SK-N-SH treated with all-trans-retinoic acid at 6 μM for 48 hours (cell line): ENCODE measurements around the gene CAMK2B.

Experiments used
- ATAC-seq: fragments of 200-7000 bp; cut with Tn5 transposase; 3 replicates; pipeline ENCODE4 v1.9.1; 2020; ENCODE audit warnings: mild to moderate bottlenecking, moderate library complexity
- ARNTL ChIP-seq: fragments of 450-650 bp; formaldehyde crosslinking; IDR thresholded peaks from 2 replicates; pipeline ENCODE4 v1.5.0; 2020; ENCODE audit warnings: low read depth, mild to moderate bottlenecking, moderate library complexity, borderline replicate concordance
- CSDC2 ChIP-seq: fragments of 250-450 bp; sonication (Bioruptor Pico); IDR thresholded peaks from 2 replicates; pipeline ENCODE4 v1.5.0; 2020; ENCODE audit warnings: mild to moderate bottlenecking, moderate library complexity
- ESRRG ChIP-seq: fragments of 250-450 bp; sonication (Bioruptor Pico); IDR thresholded peaks from 2 replicates; pipeline ENCODE4 v1.6.1; 2021; ENCODE audit warnings: mild to moderate bottlenecking
- GLIS3 ChIP-seq: fragments of 250-450 bp; sonication (Bioruptor Pico); IDR thresholded peaks from 2 replicates; pipeline ENCODE4 v1.5.0; 2020; ENCODE audit warnings: mild to moderate bottlenecking, moderate library complexity
- ISL1 ChIP-seq: fragments of 250-450 bp; sonication (Bioruptor Pico); IDR thresholded peaks from 2 replicates; pipeline ENCODE4 v2.1.2; 2022; ENCODE audit warnings: mild to moderate bottlenecking, moderate library complexity
- OSR1 ChIP-seq: fragments of 250-450 bp; sonication (Bioruptor Pico); IDR thresholded peaks from 2 replicates; pipeline ENCODE4 v1.8.0; 2022; ENCODE audit warnings: moderate library complexity, mild to moderate bottlenecking, inconsistent platforms
- PPARA ChIP-seq: fragments of 250-450 bp; sonication (Bioruptor Pico); IDR thresholded peaks from 2 replicates; pipeline ENCODE4 v1.5.0; 2020; ENCODE audit warnings: mild to moderate bottlenecking, borderline replicate concordance
- SNAI2 ChIP-seq: fragments of 250-450 bp; sonication (Bioruptor Pico); IDR thresholded peaks from 2 replicates; pipeline ENCODE4 v1.5.0; 2020; ENCODE audit warnings: mild to moderate bottlenecking, moderate library complexity
- TCF4 ChIP-seq: fragments of 250-450 bp; sonication (Bioruptor Pico); IDR thresholded peaks from 2 replicates; pipeline ENCODE4 v1.8.0; 2021; ENCODE audit warnings: mild to moderate bottlenecking, moderate library complexity, borderline replicate concordance
- ZFP30 ChIP-seq: fragments of 450-650 bp; formaldehyde crosslinking; IDR thresholded peaks from 2 replicates; pipeline ENCODE4 v1.5.0; 2022; ENCODE audit warnings: mild to moderate bottlenecking, moderate library complexity
- ZNF565 ChIP-seq: fragments of 450-650 bp; formaldehyde crosslinking; conservative IDR thresholded peaks from 2 replicates; pipeline ENCODE4 v1.5.0; 2020; ENCODE audit warnings: low read depth, mild to moderate bottlenecking, moderate library complexity
- ZNF8 ChIP-seq: fragments of 450-650 bp; formaldehyde crosslinking; IDR thresholded peaks from 2 replicates; pipeline ENCODE4 v1.5.0; 2020; ENCODE audit warnings: mild to moderate bottlenecking, moderate library complexity
- TF ChIP-seq, protein P1 (sequence below): fragments of 250-450 bp; sonication (Bioruptor Pico); IDR thresholded peaks from 2 replicates; pipeline ENCODE4 v1.5.1; 2021; ENCODE audit warnings: mild to moderate bottlenecking, moderate library complexity
- TF ChIP-seq, protein P2 (sequence below): fragments of 250-450 bp; sonication (Bioruptor Pico); IDR thresholded peaks from 2 replicates; pipeline ENCODE4 v1.5.0; 2020; ENCODE audit warnings: mild to moderate bottlenecking, moderate library complexity
- TF ChIP-seq, protein P3 (sequence below): fragments of 250-450 bp; sonication (Bioruptor Pico); IDR thresholded peaks from 2 replicates; pipeline ENCODE4 v1.8.0; 2021; ENCODE audit warnings: low read depth, mild to moderate bottlenecking, moderate library complexity, borderline replicate concordance
- TF ChIP-seq, protein P4 (sequence below): fragments of 250-450 bp; sonication (Bioruptor Pico); IDR thresholded peaks from 2 replicates; pipeline ENCODE4 v1.8.0; 2020; ENCODE audit warnings: mild to moderate bottlenecking, moderate library complexity, borderline replicate concordance

Gene CAMK2B

DNA sequence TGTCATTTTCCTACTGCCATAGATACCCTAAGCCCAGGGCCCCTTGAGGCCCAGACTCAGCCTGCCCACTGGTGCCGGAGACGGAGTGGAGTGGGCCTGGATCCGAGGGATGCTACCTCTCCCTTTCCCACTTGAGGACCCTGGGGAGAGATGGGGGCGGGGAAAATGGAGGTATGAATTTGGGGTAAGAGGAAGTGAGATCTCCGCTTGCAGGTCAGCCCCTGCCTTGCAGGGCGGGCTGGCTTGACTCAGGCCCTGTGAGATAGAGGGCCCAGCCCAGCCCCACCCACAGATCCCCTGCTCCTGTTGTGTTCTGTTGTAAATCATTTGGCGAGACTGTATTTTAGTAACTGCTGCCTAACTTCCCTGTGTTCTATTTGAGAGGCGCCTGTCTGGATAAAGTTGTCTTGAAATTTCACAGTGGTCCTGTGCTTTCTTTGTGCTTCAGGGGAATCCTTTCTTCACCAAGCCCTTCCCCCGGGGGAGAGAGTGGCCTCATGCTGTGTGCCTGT is 111.5 kb downstream of the CAMK2B start (continued):
- TF ChIP-seq, protein P1, sequence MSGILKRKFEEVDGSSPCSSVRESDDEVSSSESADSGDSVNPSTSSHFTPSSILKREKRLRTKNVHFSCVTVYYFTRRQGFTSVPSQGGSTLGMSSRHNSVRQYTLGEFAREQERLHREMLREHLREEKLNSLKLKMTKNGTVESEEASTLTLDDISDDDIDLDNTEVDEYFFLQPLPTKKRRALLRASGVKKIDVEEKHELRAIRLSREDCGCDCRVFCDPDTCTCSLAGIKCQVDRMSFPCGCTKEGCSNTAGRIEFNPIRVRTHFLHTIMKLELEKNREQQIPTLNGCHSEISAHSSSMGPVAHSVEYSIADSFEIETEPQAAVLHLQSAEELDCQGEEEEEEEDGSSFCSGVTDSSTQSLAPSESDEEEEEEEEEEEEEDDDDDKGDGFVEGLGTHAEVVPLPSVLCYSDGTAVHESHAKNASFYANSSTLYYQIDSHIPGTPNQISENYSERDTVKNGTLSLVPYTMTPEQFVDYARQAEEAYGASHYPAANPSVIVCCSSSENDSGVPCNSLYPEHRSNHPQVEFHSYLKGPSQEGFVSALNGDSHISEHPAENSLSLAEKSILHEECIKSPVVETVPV, result no peak
- TF ChIP-seq OSR1 (no peak), ARNTL (no peak), ZNF565 (CRISPR knock-in tag) (no peak), ISL1 (no peak), SNAI2 (CRISPR knock-in tag) (no peak)
- TF ChIP-seq, protein P2, sequence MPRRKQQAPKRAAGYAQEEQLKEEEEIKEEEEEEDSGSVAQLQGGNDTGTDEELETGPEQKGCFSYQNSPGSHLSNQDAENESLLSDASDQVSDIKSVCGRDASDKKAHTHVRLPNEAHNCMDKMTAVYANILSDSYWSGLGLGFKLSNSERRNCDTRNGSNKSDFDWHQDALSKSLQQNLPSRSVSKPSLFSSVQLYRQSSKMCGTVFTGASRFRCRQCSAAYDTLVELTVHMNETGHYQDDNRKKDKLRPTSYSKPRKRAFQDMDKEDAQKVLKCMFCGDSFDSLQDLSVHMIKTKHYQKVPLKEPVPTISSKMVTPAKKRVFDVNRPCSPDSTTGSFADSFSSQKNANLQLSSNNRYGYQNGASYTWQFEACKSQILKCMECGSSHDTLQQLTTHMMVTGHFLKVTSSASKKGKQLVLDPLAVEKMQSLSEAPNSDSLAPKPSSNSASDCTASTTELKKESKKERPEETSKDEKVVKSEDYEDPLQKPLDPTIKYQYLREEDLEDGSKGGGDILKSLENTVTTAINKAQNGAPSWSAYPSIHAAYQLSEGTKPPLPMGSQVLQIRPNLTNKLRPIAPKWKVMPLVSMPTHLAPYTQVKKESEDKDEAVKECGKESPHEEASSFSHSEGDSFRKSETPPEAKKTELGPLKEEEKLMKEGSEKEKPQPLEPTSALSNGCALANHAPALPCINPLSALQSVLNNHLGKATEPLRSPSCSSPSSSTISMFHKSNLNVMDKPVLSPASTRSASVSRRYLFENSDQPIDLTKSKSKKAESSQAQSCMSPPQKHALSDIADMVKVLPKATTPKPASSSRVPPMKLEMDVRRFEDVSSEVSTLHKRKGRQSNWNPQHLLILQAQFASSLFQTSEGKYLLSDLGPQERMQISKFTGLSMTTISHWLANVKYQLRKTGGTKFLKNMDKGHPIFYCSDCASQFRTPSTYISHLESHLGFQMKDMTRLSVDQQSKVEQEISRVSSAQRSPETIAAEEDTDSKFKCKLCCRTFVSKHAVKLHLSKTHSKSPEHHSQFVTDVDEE (CRISPR knock-in tag), result no peak
- TF ChIP-seq, all 23 proteins: peak for 0

- TF ChIP-seq, protein P3, sequence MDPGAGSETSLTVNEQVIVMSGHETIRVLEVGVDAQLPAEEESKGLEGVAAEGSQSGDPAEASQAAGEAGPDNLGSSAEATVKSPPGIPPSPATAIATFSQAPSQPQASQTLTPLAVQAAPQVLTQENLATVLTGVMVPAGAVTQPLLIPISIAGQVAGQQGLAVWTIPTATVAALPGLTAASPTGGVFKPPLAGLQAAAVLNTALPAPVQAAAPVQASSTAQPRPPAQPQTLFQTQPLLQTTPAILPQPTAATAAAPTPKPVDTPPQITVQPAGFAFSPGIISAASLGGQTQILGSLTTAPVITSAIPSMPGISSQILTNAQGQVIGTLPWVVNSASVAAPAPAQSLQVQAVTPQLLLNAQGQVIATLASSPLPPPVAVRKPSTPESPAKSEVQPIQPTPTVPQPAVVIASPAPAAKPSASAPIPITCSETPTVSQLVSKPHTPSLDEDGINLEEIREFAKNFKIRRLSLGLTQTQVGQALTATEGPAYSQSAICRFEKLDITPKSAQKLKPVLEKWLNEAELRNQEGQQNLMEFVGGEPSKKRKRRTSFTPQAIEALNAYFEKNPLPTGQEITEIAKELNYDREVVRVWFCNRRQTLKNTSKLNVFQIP, result no peak
- no peak for TF ChIP-seq ZFP30
- TF ChIP-seq ISL1, result no peak
- TF ChIP-seq PPARA (CRISPR knock-in tag), result no peak
- no peak; the same call in 2 of the 3 replicates for ATAC-seq
Observed at GRCh38 chr7:44213206-44213876, 112.1 kb downstream of the CAMK2B start.

- no peak for ATAC-seq
- TF ChIP-seq, protein P2 (CRISPR knock-in tag), result no peak
- TF ChIP-seq ZNF8 (no peak), OSR1 (no peak), ESRRG (CRISPR knock-in tag) (no peak)
Observed at GRCh38 chr7:44212581-44213184, 112.7 kb downstream of the CAMK2B start.

DNA sequence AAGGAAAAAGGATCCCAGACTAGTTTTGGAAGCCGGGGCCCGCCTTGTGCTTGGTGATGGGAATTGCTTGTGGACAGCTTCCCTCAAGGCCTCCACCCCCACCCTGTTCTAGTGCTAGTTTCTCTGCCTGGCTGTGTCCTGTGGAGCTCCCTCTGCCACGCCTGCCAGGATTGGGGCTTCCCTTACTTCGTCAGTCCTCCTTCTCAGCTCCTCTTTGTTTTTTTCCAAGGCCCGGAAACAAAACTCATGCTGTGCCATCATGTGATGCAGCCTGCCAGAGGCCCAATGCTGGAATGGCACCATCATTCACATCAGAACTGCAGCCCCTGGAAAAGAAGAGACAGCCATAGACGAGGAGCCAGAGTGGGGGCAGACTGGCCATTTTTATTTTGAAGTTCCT is 113.4 kb downstream of the CAMK2B start:
- TF ChIP-seq CSDC2 (CRISPR knock-in tag) (no peak), ZNF8 (no peak), SNAI2 (CRISPR knock-in tag) (no peak), ESRRG (CRISPR knock-in tag) (no peak), GLIS3 (CRISPR knock-in tag) (no peak), TCF4 (CRISPR knock-in tag) (no peak), OSR1 (no peak)
- TF ChIP-seq, protein P2 (CRISPR knock-in tag), result no peak
- TF ChIP-seq, protein P3, result no peak
- TF ChIP-seq, protein P4, sequence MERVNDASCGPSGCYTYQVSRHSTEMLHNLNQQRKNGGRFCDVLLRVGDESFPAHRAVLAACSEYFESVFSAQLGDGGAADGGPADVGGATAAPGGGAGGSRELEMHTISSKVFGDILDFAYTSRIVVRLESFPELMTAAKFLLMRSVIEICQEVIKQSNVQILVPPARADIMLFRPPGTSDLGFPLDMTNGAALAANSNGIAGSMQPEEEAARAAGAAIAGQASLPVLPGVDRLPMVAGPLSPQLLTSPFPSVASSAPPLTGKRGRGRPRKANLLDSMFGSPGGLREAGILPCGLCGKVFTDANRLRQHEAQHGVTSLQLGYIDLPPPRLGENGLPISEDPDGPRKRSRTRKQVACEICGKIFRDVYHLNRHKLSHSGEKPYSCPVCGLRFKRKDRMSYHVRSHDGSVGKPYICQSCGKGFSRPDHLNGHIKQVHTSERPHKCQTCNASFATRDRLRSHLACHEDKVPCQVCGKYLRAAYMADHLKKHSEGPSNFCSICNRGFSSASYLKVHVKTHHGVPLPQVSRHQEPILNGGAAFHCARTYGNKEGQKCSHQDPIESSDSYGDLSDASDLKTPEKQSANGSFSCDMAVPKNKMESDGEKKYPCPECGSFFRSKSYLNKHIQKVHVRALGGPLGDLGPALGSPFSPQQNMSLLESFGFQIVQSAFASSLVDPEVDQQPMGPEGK, result no peak

More for the DNA sequence above, 113.4 kb downstream of the CAMK2B start:
- no peak for ATAC-seq
